Fibroblast of the aortic adventitia (primary cell): Measurements from ENCODE around the gene RASGEF1B. TPM values are rescaled to one million over a fixed set of nuclear protein-coding genes. Genes with fewer than 3 reads are reported as not detected.

Source experiments
- DNase-seq: peaks from one replicate; pipeline ENCODE4 v3.0.0-alpha.2; 2010; ENCODE audit warnings: low read depth
- H3K4me3 ChIP-seq: 2 replicates; pipeline ENCODE4 v1.5.1; 2011; ENCODE audit warnings: low read depth, mild to moderate bottlenecking, control low read depth, low read length, moderate library complexity
- CTCF ChIP-seq: IDR thresholded peaks from 2 replicates; pipeline ENCODE4 v1.5.1; 2011; ENCODE audit warnings: mild to moderate bottlenecking, low read length, control low read depth, inconsistent platforms; ENCODE audit not compliant: insufficient read depth
- total RNA-seq: library from RNA; depleted of rRNA; stranded (reverse); fragments of >200 nt; gene quantifications from 2 replicates; pipeline ENCODE4 v1.2.3, GENCODE V29; 2012; ENCODE audit warnings: low replicate concordance

Gene RASGEF1B
- total RNA-seq, 1 donor, result 1.2 TPM

GRCh38 chr4:81506731-81507130, 35.0 kb upstream of the RASGEF1B start:
- TF ChIP-seq CTCF, result no peak
- DNase-seq, result no peak
- H3K4me3 ChIP-seq, result no peak overlapping the region

- no peak for DNase-seq
Measured at GRCh38 chr4:81505726-81506125, 34.0 kb upstream of the RASGEF1B start.

GRCh38 chr4:81505004-81505598, 33.4 kb upstream of the RASGEF1B start:
- DNase-seq, result no peak
- TF ChIP-seq CTCF, result no peak
- no peak overlapping the region for H3K4me3 ChIP-seq

More at GRCh38 chr4:81505726-81506125, 34.0 kb upstream of the RASGEF1B start:
- TF ChIP-seq CTCF, result no peak
- no peak overlapping the region for H3K4me3 ChIP-seq

GRCh38 chr4:81504112-81505003, 32.7 kb upstream of the RASGEF1B start:
- TF ChIP-seq CTCF, result no peak
- DNase-seq, result no peak
- H3K4me3 ChIP-seq, result no peak overlapping the region

- DNase-seq, result no peak
- no peak for TF ChIP-seq CTCF
Measured at GRCh38 chr4:81503586-81503985, 31.9 kb upstream of the RASGEF1B start.

GRCh38 chr4:81502564-81502963, 30.9 kb upstream of the RASGEF1B start:
- no peak for TF ChIP-seq CTCF
- no peak overlapping the region for H3K4me3 ChIP-seq
- DNase-seq, result no peak

More at GRCh38 chr4:81503586-81503985, 31.9 kb upstream of the RASGEF1B start:
- H3K4me3 ChIP-seq, result no peak overlapping the region
